Testis (tissue), 2 donors: ENCODE results near the gene TPSG1.

Experiments used
- POLR2A ChIP-seq: fragments of 450-650 bp; IDR thresholded peaks from one replicate; pipeline ENCODE4 v1.6.1; 2017; ENCODE audit warnings: antibody characterized with exemption, mild to moderate bottlenecking, moderate library complexity
- TF ChIP-seq, protein P1 (sequence below), 3 experiments: fragments of 450-650 bp in 2 of 3; fragments of 200-600 bp in 1 of 3; sonication (generic) in 1 of 3; IDR thresholded peaks; one replicate each; pipeline ENCODE4 v1.5.1; 2016 to 2019; ENCODE audit warnings: antibody characterized with exemption in 3 of 3, mild to moderate bottlenecking in 2 of 3, moderate library complexity in 1 of 3

DNA sequence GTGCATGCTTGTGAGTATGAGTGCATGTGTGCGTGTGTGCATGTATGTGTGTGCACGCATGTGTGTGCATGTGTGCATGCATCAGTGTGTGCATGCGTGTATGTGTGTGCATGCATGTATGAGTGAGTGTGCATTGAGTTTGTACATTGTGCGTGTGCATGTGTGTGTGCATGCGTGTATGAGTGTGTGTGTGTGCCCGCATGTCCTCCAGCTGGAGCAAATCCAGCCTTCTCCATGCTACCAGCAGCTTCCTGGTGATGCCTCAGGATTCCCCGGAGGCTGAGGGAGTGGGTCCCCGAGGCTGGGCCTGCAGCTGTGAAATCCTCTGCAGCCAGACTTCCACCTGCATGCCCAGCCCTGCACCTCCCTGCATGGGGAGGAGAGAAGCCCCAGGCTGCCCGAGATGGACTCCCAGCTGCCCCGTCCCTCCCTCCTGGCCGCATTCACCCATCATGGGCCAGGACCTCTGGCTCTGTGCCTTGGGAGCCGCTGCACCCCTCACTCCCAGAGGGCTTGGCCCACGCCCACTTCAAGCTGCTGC, 40.1 kb upstream of the TPSG1 start:
- TF ChIP-seq POLR2A: no peak
- TF ChIP-seq, protein P1, sequence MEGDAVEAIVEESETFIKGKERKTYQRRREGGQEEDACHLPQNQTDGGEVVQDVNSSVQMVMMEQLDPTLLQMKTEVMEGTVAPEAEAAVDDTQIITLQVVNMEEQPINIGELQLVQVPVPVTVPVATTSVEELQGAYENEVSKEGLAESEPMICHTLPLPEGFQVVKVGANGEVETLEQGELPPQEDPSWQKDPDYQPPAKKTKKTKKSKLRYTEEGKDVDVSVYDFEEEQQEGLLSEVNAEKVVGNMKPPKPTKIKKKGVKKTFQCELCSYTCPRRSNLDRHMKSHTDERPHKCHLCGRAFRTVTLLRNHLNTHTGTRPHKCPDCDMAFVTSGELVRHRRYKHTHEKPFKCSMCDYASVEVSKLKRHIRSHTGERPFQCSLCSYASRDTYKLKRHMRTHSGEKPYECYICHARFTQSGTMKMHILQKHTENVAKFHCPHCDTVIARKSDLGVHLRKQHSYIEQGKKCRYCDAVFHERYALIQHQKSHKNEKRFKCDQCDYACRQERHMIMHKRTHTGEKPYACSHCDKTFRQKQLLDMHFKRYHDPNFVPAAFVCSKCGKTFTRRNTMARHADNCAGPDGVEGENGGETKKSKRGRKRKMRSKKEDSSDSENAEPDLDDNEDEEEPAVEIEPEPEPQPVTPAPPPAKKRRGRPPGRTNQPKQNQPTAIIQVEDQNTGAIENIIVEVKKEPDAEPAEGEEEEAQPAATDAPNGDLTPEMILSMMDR (IDR thresholded peaks at IDR 0.05): no peak
